ENCODE results near the gene PHLDB2. TPM values are rescaled to one million over a fixed set of nuclear protein-coding genes. Genes with fewer than 3 reads are reported as not detected.

PHLDB2 gene
- polyA plus RNA-seq, 2 of the 4 experiments (the other 2 are of a cell fraction) = 39.5 to 50.6 TPM

DNA sequence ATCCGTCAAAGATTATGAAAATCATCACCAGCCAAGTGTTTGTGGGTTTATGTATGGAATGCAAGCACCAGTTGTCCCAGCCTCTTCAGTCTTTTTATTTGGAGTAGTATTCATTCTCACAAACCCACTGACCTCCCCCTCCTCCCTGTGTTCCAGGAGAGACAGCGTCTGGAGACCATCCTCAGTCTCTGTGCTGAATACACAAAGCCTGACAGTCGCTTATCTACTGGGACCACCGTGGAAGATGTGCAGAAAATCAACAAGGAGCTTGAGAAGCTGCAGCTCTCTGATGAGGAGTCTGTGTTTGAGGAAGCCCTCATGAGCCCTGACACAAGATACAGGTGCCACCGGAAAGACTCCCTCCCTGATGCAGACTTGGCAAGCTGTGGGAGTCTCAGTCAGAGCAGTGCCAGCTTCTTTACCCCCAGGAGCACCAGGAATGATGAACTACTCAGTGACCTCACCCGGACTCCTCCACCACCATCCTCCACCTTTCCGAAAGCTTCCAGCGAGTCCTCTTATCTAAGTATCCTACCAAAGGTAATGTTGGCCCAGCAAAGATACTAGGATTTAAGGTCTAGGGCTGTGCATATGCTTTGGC is 54.2 kb downstream of the PHLDB2 start:
- DNase-seq (ENCODE audit: low read depth in 1 of 2, low spot score in 1 of 2) = no peak
- peak overlapping the region; percentile 22 to 72; a peak in 5 of 6 replicates for H3K27ac ChIP-seq
- no peaks in the 10 kb centered on the region for H3K9me3 ChIP-seq
- ChIA-PET POLR2A (no interaction called here), CTCF (interaction anchor here (0.9 to 2.2 kb wide), 8 partner anchors 16 to 196 kb away, joined by 3 to 10 read pairs (median 4); no protein-coding TSS in a partner anchor)
- 59% methylated on average over 8 of the region's 8 CpGs for WGBS (ENCODE audit: missing lambda C conversion rate)
- peak; percentile 22 to 31; a peak in 3 of 6 replicates for ATAC-seq
- peak overlapping the region; percentile 29 for H3K4me2 ChIP-seq
- TF ChIP-seq, protein P1, sequence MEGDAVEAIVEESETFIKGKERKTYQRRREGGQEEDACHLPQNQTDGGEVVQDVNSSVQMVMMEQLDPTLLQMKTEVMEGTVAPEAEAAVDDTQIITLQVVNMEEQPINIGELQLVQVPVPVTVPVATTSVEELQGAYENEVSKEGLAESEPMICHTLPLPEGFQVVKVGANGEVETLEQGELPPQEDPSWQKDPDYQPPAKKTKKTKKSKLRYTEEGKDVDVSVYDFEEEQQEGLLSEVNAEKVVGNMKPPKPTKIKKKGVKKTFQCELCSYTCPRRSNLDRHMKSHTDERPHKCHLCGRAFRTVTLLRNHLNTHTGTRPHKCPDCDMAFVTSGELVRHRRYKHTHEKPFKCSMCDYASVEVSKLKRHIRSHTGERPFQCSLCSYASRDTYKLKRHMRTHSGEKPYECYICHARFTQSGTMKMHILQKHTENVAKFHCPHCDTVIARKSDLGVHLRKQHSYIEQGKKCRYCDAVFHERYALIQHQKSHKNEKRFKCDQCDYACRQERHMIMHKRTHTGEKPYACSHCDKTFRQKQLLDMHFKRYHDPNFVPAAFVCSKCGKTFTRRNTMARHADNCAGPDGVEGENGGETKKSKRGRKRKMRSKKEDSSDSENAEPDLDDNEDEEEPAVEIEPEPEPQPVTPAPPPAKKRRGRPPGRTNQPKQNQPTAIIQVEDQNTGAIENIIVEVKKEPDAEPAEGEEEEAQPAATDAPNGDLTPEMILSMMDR (IDR thresholded peaks at IDR 0.05) = no peak
- TF ChIP-seq NR3C1 (IDR thresholded peaks at IDR 0.05) = no peak
- TF ChIP-seq, protein P2, sequence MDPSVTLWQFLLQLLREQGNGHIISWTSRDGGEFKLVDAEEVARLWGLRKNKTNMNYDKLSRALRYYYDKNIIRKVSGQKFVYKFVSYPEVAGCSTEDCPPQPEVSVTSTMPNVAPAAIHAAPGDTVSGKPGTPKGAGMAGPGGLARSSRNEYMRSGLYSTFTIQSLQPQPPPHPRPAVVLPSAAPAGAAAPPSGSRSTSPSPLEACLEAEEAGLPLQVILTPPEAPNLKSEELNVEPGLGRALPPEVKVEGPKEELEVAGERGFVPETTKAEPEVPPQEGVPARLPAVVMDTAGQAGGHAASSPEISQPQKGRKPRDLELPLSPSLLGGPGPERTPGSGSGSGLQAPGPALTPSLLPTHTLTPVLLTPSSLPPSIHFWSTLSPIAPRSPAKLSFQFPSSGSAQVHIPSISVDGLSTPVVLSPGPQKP (IDR thresholded peaks at IDR 0.05; ENCODE audit: low read depth, low read length) = no peak
- FAIRE-seq = no peak
- no peak overlapping the region for H3K4me3 ChIP-seq
- peaks cover 84% of the 10 kb centered on the region for H3K4me1 ChIP-seq

DNA sequence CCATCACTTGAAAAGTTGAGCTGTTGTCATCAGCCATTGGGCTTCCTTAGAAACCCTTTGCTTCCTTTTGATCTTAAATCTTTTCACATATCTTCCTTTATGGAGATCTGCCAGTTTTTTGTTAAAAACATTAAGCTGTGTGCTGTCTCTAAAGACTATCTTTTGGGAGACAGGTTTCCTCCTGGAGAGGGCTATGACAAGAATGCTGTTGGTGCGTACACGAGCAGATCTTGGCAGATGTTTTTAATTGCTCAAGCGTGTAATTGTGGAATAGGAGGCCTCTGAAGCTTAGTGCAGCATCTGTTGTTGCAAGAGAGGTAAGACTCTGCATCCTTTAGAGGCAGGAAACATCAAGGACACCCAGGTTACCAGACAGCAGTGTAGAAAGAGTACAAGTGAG is 56.8 kb downstream of the PHLDB2 start:
- 67% methylated on average over 3 of the region's 3 CpGs for WGBS (ENCODE audit: missing lambda C conversion rate)
- peaks cover 81% of the 10 kb centered on the region for H3K4me1 ChIP-seq
- TF ChIP-seq ZSCAN20 (CRISPR knock-in tag; IDR thresholded peaks at IDR 0.05) (no peak), HDAC2 (IDR thresholded peaks at IDR 0.05) (no peak), NR3C1 (IDR thresholded peaks at IDR 0.05) (no peak), SREBF2 (IDR thresholded peaks at IDR 0.05) (no peak), CEBPB (IDR thresholded peaks at IDR 0.05) (no peak), MAZ (IDR thresholded peaks at IDR 0.05; ENCODE audit: borderline replicate concordance, low read depth, low read length) (no peak), CBX2 (IDR thresholded peaks at IDR 0.05; ENCODE audit: borderline replicate concordance, low read depth) (no peak), RFX5 (IDR thresholded peaks at IDR 0.05) (no peak), RARB (CRISPR knock-in tag; IDR thresholded peaks at IDR 0.05) (no peak)
- TF ChIP-seq, protein P3, sequence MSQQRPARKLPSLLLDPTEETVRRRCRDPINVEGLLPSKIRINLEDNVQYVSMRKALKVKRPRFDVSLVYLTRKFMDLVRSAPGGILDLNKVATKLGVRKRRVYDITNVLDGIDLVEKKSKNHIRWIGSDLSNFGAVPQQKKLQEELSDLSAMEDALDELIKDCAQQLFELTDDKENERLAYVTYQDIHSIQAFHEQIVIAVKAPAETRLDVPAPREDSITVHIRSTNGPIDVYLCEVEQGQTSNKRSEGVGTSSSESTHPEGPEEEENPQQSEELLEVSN (IDR thresholded peaks at IDR 0.05; ENCODE audit: borderline replicate concordance, low read depth) = no peak
- TF ChIP-seq, protein P4, sequence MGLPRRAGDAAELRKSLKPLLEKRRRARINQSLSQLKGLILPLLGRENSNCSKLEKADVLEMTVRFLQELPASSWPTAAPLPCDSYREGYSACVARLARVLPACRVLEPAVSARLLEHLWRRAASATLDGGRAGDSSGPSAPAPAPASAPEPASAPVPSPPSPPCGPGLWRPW (IDR thresholded peaks at IDR 0.05) = no peak
- TF ChIP-seq, protein P5, sequence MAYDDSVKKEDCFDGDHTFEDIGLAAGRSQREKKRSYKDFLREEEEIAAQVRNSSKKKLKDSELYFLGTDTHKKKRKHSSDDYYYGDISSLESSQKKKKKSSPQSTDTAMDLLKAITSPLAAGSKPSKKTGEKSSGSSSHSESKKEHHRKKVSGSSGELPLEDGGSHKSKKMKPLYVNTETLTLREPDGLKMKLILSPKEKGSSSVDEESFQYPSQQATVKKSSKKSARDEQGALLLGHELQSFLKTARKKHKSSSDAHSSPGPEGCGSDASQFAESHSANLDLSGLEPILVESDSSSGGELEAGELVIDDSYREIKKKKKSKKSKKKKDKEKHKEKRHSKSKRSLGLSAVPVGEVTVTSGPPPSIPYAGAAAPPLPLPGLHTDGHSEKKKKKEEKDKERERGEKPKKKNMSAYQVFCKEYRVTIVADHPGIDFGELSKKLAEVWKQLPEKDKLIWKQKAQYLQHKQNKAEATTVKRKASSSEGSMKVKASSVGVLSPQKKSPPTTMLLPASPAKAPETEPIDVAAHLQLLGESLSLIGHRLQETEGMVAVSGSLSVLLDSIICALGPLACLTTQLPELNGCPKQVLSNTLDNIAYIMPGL (CRISPR knock-in tag; IDR thresholded peaks at IDR 0.05; ENCODE audit: borderline replicate concordance) = no peak
- TF ChIP-seq, protein P6, sequence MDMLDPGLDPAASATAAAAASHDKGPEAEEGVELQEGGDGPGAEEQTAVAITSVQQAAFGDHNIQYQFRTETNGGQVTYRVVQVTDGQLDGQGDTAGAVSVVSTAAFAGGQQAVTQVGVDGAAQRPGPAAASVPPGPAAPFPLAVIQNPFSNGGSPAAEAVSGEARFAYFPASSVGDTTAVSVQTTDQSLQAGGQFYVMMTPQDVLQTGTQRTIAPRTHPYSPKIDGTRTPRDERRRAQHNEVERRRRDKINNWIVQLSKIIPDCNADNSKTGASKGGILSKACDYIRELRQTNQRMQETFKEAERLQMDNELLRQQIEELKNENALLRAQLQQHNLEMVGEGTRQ (IDR thresholded peaks at IDR 0.05) = no peak
- TF ChIP-seq, protein P2 (IDR thresholded peaks at IDR 0.05; ENCODE audit: low read depth, low read length) = no peak
- peak overlapping the region; percentile 50 for H3K4me2 ChIP-seq
- H3K4me3 ChIP-seq = no peak overlapping the region
- DNase-seq (ENCODE audit: low read depth in 1 of 2, low spot score in 1 of 2) (no peak), ATAC-seq (no peak), FAIRE-seq (no peak)
- POLR2A ChIA-PET = no interaction called here
- H3K9me3 ChIP-seq = no peaks in the 10 kb centered on the region
- peak overlapping the region; percentile 44 to 77; a peak in 5 of 6 replicates for H3K27ac ChIP-seq
- CTCF ChIA-PET = interaction anchor here (3.3 kb wide), 1 partner anchor 199 kb away, joined by 15 read pairs; no protein-coding TSS in a partner anchor
